ENCODE results near the gene SATB2.

- TF ChIP-seq CTCF (IDR thresholded peaks at IDR 0.05) (no peak), TEAD1 (CRISPR knock-in tag; IDR thresholded peaks at IDR 0.05) (no peak), ZNF512 (CRISPR knock-in tag; IDR thresholded peaks at IDR 0.05; ENCODE audit: borderline replicate concordance) (no peak), IRF2 (CRISPR knock-in tag; IDR thresholded peaks at IDR 0.05; ENCODE audit: borderline replicate concordance, low read depth) (no peak), MAX (CRISPR knock-in tag; IDR thresholded peaks at IDR 0.05) (no peak), HMGA2 (CRISPR knock-in tag; IDR thresholded peaks at IDR 0.05) (no peak), ZNF263 (CRISPR knock-in tag; IDR thresholded peaks at IDR 0.05; ENCODE audit: low read depth) (no peak), ATF3 (CRISPR knock-in tag; conservative IDR thresholded peaks at IDR 0.05) (no peak), RELA (CRISPR knock-in tag; IDR thresholded peaks at IDR 0.05; ENCODE audit: borderline replicate concordance) (no peak), ZNF416 (CRISPR knock-in tag; IDR thresholded peaks at IDR 0.05) (no peak), ZNF232 (CRISPR knock-in tag; IDR thresholded peaks at IDR 0.05) (no peak), HMGXB4 (CRISPR knock-in tag; IDR thresholded peaks at IDR 0.05) (no peak)
Observed at GRCh38 chr2:199477277-199477834, 19.6 kb upstream of the SATB2 start.

Data from WTC11 (cell line).